Upper lobe of left lung (tissue), 4 donors: ENCODE measurements around the gene MRPL38.

Source experiments
- EP300 ChIP-seq, 4 donors: sonication (generic); formaldehyde crosslinking; IDR thresholded peaks; one replicate each; pipeline ENCODE4 v1.5.1; 2017; ENCODE audit warnings: antibody characterized with exemption in 4 of 4, control low read depth in 2 of 4
- POLR2A ChIP-seq, 4 donors: fragments of 450-650 bp; IDR thresholded peaks; one replicate each; pipeline ENCODE4 v1.5.1; 2016 to 2017; ENCODE audit warnings: antibody characterized with exemption in 4 of 4, mild to moderate bottlenecking in 2 of 4
- TF ChIP-seq, protein P1 (sequence below), 6 experiments: fragments of 450-650 bp in 4 of 6; fragments of 200-600 bp in 2 of 6; sonication (generic) in 2 of 6; IDR thresholded peaks; one replicate each; pipeline ENCODE4 v1.5.1; 2016 to 2019; ENCODE audit warnings: antibody characterized with exemption in 6 of 6

GRCh38 chr17:75925912-75926311, 21.2 kb upstream of the MRPL38 start:
- TF ChIP-seq, protein P1, sequence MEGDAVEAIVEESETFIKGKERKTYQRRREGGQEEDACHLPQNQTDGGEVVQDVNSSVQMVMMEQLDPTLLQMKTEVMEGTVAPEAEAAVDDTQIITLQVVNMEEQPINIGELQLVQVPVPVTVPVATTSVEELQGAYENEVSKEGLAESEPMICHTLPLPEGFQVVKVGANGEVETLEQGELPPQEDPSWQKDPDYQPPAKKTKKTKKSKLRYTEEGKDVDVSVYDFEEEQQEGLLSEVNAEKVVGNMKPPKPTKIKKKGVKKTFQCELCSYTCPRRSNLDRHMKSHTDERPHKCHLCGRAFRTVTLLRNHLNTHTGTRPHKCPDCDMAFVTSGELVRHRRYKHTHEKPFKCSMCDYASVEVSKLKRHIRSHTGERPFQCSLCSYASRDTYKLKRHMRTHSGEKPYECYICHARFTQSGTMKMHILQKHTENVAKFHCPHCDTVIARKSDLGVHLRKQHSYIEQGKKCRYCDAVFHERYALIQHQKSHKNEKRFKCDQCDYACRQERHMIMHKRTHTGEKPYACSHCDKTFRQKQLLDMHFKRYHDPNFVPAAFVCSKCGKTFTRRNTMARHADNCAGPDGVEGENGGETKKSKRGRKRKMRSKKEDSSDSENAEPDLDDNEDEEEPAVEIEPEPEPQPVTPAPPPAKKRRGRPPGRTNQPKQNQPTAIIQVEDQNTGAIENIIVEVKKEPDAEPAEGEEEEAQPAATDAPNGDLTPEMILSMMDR (IDR thresholded peaks at IDR 0.05) = no peak
- TF ChIP-seq EP300 (IDR thresholded peaks at IDR 0.05) (no peak), POLR2A (IDR thresholded peaks at IDR 0.05) (no peak)
